Endothelial cell of umbilical vein (primary cell): ENCODE data around the gene DIP2C. TPM values are rescaled to one million over a fixed set of nuclear protein-coding genes. Genes with fewer than 3 reads are reported as not detected.

Source experiments
- BruUV-seq: library from RNA; stranded (reverse); fragments of 400-500 nt; replicated peaks from 2 replicates; lab custom pipeline; 2021; lab: Mats Ljungman, UMichigan
- CTCF ChIA-PET: fragments of 300-600, 350-600 bp; sonication (Branson Sonifier 250); formaldehyde crosslinking; loops from one replicate; lab custom pipeline; 2021; ENCODE audit warnings: antibody characterized with exemption, inconsistent platforms; lab: Charles Lee
- POLR2A ChIA-PET: fragments of 300-600, 350-600 bp; sonication (Branson Sonifier 250); formaldehyde crosslinking; loops from one replicate; lab custom pipeline; 2021; ENCODE audit warnings: antibody characterized with exemption, inconsistent platforms; lab: Charles Lee
- DNase-seq: peaks from one replicate; pipeline ENCODE4 v3.0.0-alpha.2; 2011; ENCODE audit warnings: low read depth, low spot score
- FAIRE-seq: peaks from 2 replicates; lab custom pipeline; 2011; peaks lifted over from hg19 to GRCh38; lab: Jason Lieb, UNC
- H2AFZ ChIP-seq: 2 replicates; pipeline ENCODE4 v1.6.0; 2012; ENCODE audit warnings: low read depth, low read length, control low read depth, inconsistent platforms
- H3K27ac ChIP-seq: 2 replicates; pipeline ENCODE4 v1.5.1; 2011; ENCODE audit warnings: low read depth, mild to moderate bottlenecking, control low read depth, low read length, moderate library complexity; ENCODE audit not compliant: insufficient read depth
- H3K27me3 ChIP-seq, 2 experiments: 2 replicates each; pipeline versions ENCODE4 v1.6.0 to v1.6.1; 2011; ENCODE audit warnings: low read length in 2 of 2, mixed read lengths in 1 of 2; ENCODE audit not compliant: control insufficient read depth in 2 of 2, insufficient read depth in 2 of 2
- H3K36me3 ChIP-seq, 2 experiments: 2 replicates in 1 of 2; 3 replicates in 1 of 2; pipeline ENCODE4 v1.5.1; 2011; ENCODE audit warnings: low read length in 2 of 2, mild to moderate bottlenecking in 1 of 2, moderate library complexity in 1 of 2; ENCODE audit not compliant: control insufficient read depth in 2 of 2, insufficient read depth in 2 of 2; ENCODE audit errors: extremely low read depth in 1 of 2
- H3K4me1 ChIP-seq: 3 replicates; pipeline ENCODE4 v1.5.1; 2011; ENCODE audit warnings: mild to moderate bottlenecking, low read length; ENCODE audit not compliant: control insufficient read depth, insufficient read depth; ENCODE audit errors: extremely low read depth
- H3K4me2 ChIP-seq: 2 replicates; pipeline ENCODE4 v1.6.1; 2011; ENCODE audit warnings: low read length, control low read depth, mixed read lengths; ENCODE audit not compliant: insufficient read depth
- H3K4me3 ChIP-seq, 3 experiments: fragments of 200-600 bp in 1 of 3; sonication (generic), shearing (Covaris generic) in 1 of 3; replicated peaks in 1 of 3; 2 replicates each; pipeline ENCODE4 v1.5.1; 2011 to 2016; ENCODE audit warnings: control low read depth in 3 of 3, low read length in 3 of 3, mild to moderate bottlenecking in 2 of 3, inconsistent platforms in 1 of 3, low read depth in 1 of 3, moderate library complexity in 1 of 3; ENCODE audit not compliant: insufficient read depth in 1 of 3
- H3K79me2 ChIP-seq: 2 replicates; pipeline ENCODE4 v1.6.0; 2012; ENCODE audit warnings: low read length, inconsistent platforms; ENCODE audit not compliant: control insufficient read depth, insufficient read depth
- H3K9ac ChIP-seq: replicated peaks from 2 replicates; pipeline ENCODE3; 2011; ENCODE audit warnings: low read length, control low read depth; ENCODE audit not compliant: insufficient read depth; ENCODE audit errors: extremely low read depth
- H3K9me1 ChIP-seq: replicated peaks from 3 replicates; pipeline ENCODE4 v1.6.0; 2011; ENCODE audit warnings: mild to moderate bottlenecking, low read length; ENCODE audit not compliant: control insufficient read depth, insufficient read depth; ENCODE audit errors: extremely low read depth
- H3K9me3 ChIP-seq: replicated peaks from 2 replicates; pipeline ENCODE4 v1.5.1; 2012; ENCODE audit warnings: low read length, inconsistent platforms; ENCODE audit not compliant: control insufficient read depth, insufficient read depth
- H4K20me1 ChIP-seq: replicated peaks from 2 replicates; pipeline ENCODE3; 2011; ENCODE audit warnings: mild to moderate bottlenecking, low read length; ENCODE audit not compliant: control insufficient read depth, insufficient read depth; ENCODE audit errors: extremely low read depth
- CTCF ChIP-seq, 2 donors: IDR thresholded peaks; 1 replicate in 1 of 2; 2 replicates in 1 of 2; pipeline ENCODE4 v1.5.1; 2011; ENCODE audit warnings: low read length in 2 of 2, mild to moderate bottlenecking in 2 of 2, moderate library complexity in 2 of 2, control low read depth in 1 of 2, inconsistent platforms in 1 of 2, low read depth in 1 of 2; ENCODE audit not compliant: insufficient read depth in 1 of 2; ENCODE audit errors: extremely low read depth in 1 of 2
- EZH2 ChIP-seq: IDR thresholded peaks from 2 replicates; pipeline ENCODE4 v1.6.1; 2012; ENCODE audit warnings: borderline replicate concordance, low read depth, mild to moderate bottlenecking, moderate library complexity, low read length, inconsistent platforms; ENCODE audit not compliant: severe bottlenecking
- FOS ChIP-seq: IDR thresholded peaks from 2 replicates; pipeline ENCODE4 v1.6.1; 2011; ENCODE audit warnings: mild to moderate bottlenecking, low read length, moderate library complexity, borderline replicate concordance; ENCODE audit not compliant: insufficient read depth
- GATA2 ChIP-seq: IDR thresholded peaks from 2 replicates; pipeline ENCODE4 v1.7.0; 2011; ENCODE audit warnings: low read depth, mild to moderate bottlenecking, moderate library complexity, mixed read lengths, low read length; ENCODE audit not compliant: insufficient read length, insufficient read depth
- JUN ChIP-seq: IDR thresholded peaks from 2 replicates; pipeline ENCODE4 v1.6.1; 2011; ENCODE audit warnings: borderline replicate concordance, low read depth; ENCODE audit not compliant: insufficient read length, insufficient read depth
- MAX ChIP-seq: IDR thresholded peaks from 2 replicates; pipeline ENCODE4 v1.6.1; 2011; ENCODE audit not compliant: insufficient read depth, insufficient read length
- MYC ChIP-seq: IDR thresholded peaks from one replicate; pipeline ENCODE4 v1.6.1; 2011; ENCODE audit warnings: mild to moderate bottlenecking, low read depth, low read length
- POLR2A ChIP-seq: IDR thresholded peaks from 2 replicates; pipeline ENCODE4 v1.6.1; 2012; ENCODE audit warnings: low read depth, mild to moderate bottlenecking, control low read depth, low read length
- POLR2AphosphoS5 ChIP-seq: IDR thresholded peaks from 2 replicates; pipeline ENCODE4 v1.6.1; 2012; ENCODE audit warnings: low read depth, mild to moderate bottlenecking, control low read depth, low read length, moderate library complexity; ENCODE audit not compliant: insufficient read depth
- dilution Hi-C: fragments of 300-500 bp; cut with MboI; formaldehyde crosslinking; loops from one replicate; pipeline ENCODE4 v1.15.0; 2019; ENCODE audit warnings: low sequenced_read_pairs; ENCODE audit not compliant: extremely low pct_ligation_motif_present
- intact Hi-C: fragments of 100-400 bp; cut with micrococcal nuclease; formaldehyde crosslinking; loops from one replicate; pipeline ENCODE4 v1.10.0; 2022
- polyA plus RNA-seq, 4 experiments: library from polyadenylated mRNA; depleted of rRNA in 3 of 4; stranded (reverse) in 3 of 4; unstranded in 1 of 4; fragments of >200 nt; gene quantifications; 2 replicates each; pipeline versions ENCODE4 v1.2.1 to v1.2.3, GENCODE V29; 2011 to 2012; ENCODE audit warnings: missing spikeins in 1 of 4
- total RNA-seq: library from RNA; stranded (reverse); gene quantifications from 2 replicates; pipeline ENCODE4 v1.2.3, GENCODE V29; 2021

The DIP2C gene
- total and polyA plus RNA-seq, 2 donors (not counting 3 experiments of a cell fraction or from before 2014, with no cell fraction given), result 3.6 to 10.7 TPM

GRCh38 chr10:563827-564226 is 125.6 kb downstream of the DIP2C start:
- no peak for DNase-seq
- CTCF ChIA-PET, result no interaction called here
- Histone ChIP-seq H2AFZ (no peak overlapping the region), H3K9me1 (no peaks in the 10 kb centered on the region), H3K27me3 (no peaks in the 10 kb centered on the region), H3K79me2 (no peaks in the 10 kb centered on the region), H3K4me2 (no peak overlapping the region), H3K27ac (no peak overlapping the region), H3K4me1 (no peaks in the 10 kb centered on the region), H3K9me3 (no peaks in the 10 kb centered on the region), H3K36me3 (no peaks in the 10 kb centered on the region), H3K9ac (no peak overlapping the region), H3K4me3 (no peak overlapping the region), H4K20me1 (no peaks in the 10 kb centered on the region)
- dilution Hi-C loops (no loop called here), intact Hi-C loops (no loop called here)
- BruUV-seq, result no TSS peak
- no peak for TF ChIP-seq JUN
- no peak for TF ChIP-seq MYC
- no peak for TF ChIP-seq MAX
- no peak for TF ChIP-seq POLR2A
- no peak for TF ChIP-seq EZH2
- no peak for TF ChIP-seq GATA2
- no peak for TF ChIP-seq CTCF (IDR thresholded peaks at IDR 0.05; ENCODE audit: extremely low read depth in 1 of 2, insufficient read depth in 1 of 2, low read depth in 1 of 2, low read length in 2 of 2)
- no peak for TF ChIP-seq POLR2AphosphoS5
- no peak for TF ChIP-seq FOS
- POLR2A ChIA-PET, result no interaction called here
- no peak for FAIRE-seq
